ENCODE measurements around the gene CRKL. TPM values are rescaled to one million over a fixed set of nuclear protein-coding genes. Genes with fewer than 3 reads are reported as not detected.

CRKL gene
- total RNA-seq, 1 experiment from 2014 or later: 106 TPM

- H3K27ac Mint-ChIP-seq: no peak overlapping the region
- Histone ChIP-seq H2BK15ac (ENCODE audit: low read depth, low read length) (no peak overlapping the region), H4K20me1 (ENCODE audit: control insufficient read depth, insufficient read depth, insufficient read length) (no peaks in the 10 kb centered on the region), H3K4ac (ENCODE audit: low read depth, low read length) (no peak overlapping the region), H3K14ac (ENCODE audit: insufficient read depth, low read length) (no peak overlapping the region), H2BK5ac (ENCODE audit: insufficient read length, low read length) (no peak overlapping the region), H3K9me3 (ENCODE audit: control insufficient read depth, low read depth, low read length) (no peaks in the 10 kb centered on the region), H2BK12ac (ENCODE audit: insufficient read length, low read depth, low read length) (no peak overlapping the region), H4K8ac (replicated peaks; ENCODE audit: insufficient read length, low read depth, low read length) (no peak overlapping the region), H3K23ac (ENCODE audit: insufficient read length, low read depth, low read length) (no peak overlapping the region), H3K9ac (ENCODE audit: extremely low read depth, insufficient read length, low read length) (no peak overlapping the region), H2BK20ac (ENCODE audit: low read depth, low read length, poor library complexity, severe bottlenecking) (no peak overlapping the region), H2BK120ac (ENCODE audit: low read depth, low read length, poor library complexity, severe bottlenecking) (no peak overlapping the region), H4K91ac (ENCODE audit: insufficient read length, low read depth, low read length) (no peak overlapping the region), H3K27me3 (ENCODE audit: insufficient read depth, low read length) (no peaks in the 10 kb centered on the region), H3K79me2 (ENCODE audit: insufficient read depth, low read length) (no peaks in the 10 kb centered on the region), H3K79me1 (ENCODE audit: insufficient read depth, low read depth, low read length, poor library complexity, severe bottlenecking) (no peaks in the 10 kb centered on the region), H4K5ac (ENCODE audit: insufficient read length, low read depth, low read length) (no peak overlapping the region), H3K18ac (ENCODE audit: insufficient read length, low read depth, low read length) (no peak overlapping the region), H2AFZ (ENCODE audit: low read length) (no peak overlapping the region), H3K4me1 (ENCODE audit: insufficient read depth, low read length) (no peaks in the 10 kb centered on the region), H3T11ph (ENCODE audit: low read length) (no peak overlapping the region), H3K4me2 (ENCODE audit: insufficient read depth, insufficient read length, low read length) (no peak overlapping the region), H2AK5ac (ENCODE audit: insufficient read length, low read length) (no peak overlapping the region), H3K23me2 (ENCODE audit: insufficient read length, low read depth, low read length, poor library complexity, severe bottlenecking) (no peaks in the 10 kb centered on the region), H3K27ac (ENCODE audit: insufficient read length, low read depth, low read length) (no peak overlapping the region), H3K56ac (ENCODE audit: insufficient read length, low read depth, low read length) (no peak overlapping the region)
- peaks cover 3 to 55% (median 25%) of the 10 kb centered on the region in 3 experiments; a peak in 5 of 7 replicates for H3K36me3 Mint-ChIP-seq (ENCODE audit: insufficient read depth in 1 of 3, low read depth in 3 of 3)
- H3K27me3 Mint-ChIP-seq (ENCODE audit: low read depth): no peaks in the 10 kb centered on the region
- DNase-seq: no peak
- TF ChIP-seq CTCF (conservative IDR thresholded peaks at IDR 0.05): no peak
- H3K4me3 Mint-ChIP-seq: no peak overlapping the region; a peak in 1 of 5 replicates
- H3K9me3 Mint-ChIP-seq: no peaks in the 10 kb centered on the region
- no CpG with 5 or more reads among the region's 4 CpGs for WGBS (ENCODE audit: extremely low coverage, insufficient read length, low lambda C conversion rate)
- peaks cover 3 to 4% of the 10 kb centered on the region in 2 experiments; a peak in 1 of 4 replicates for H3K4me1 Mint-ChIP-seq
These were observed 32.8 kb upstream of the CRKL start for GRCh38 chr22:20884454-20884853.
